Kidney capillary endothelial cell (primary cell): ENCODE results near the gene MEGF11.
"Not testable (repeated sequence)": the region's sequence is repeated elsewhere in the genome, so short reads cannot be mapped to it uniquely, and the experiment has no call there.

Experiments
- DNase-seq: peaks from one replicate; pipeline ENCODE4 v3.0.0-alpha.2; 2018; ENCODE audit warnings: low spot score

Gene MEGF11

DNA sequence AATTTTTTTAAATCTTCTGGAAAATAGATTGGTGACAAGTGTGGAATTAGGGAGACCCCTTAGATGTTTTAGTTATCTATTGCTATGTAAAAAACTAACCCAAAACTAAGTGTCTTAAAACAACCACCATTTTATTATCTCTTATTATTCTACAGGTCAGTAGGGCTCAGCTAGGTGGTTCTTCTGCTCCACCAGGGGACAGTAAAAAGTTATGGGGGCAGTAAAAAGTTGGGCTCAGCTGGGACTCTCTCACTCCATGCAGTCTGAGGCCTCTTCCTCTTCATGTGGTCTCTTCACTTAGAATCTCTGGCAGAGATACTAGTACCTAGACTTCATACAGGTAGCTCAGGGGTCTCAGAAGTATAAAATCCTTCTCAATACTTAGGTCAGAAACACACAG lies 21.8 kb upstream of the MEGF11 start:
- no peak for DNase-seq

DNA sequence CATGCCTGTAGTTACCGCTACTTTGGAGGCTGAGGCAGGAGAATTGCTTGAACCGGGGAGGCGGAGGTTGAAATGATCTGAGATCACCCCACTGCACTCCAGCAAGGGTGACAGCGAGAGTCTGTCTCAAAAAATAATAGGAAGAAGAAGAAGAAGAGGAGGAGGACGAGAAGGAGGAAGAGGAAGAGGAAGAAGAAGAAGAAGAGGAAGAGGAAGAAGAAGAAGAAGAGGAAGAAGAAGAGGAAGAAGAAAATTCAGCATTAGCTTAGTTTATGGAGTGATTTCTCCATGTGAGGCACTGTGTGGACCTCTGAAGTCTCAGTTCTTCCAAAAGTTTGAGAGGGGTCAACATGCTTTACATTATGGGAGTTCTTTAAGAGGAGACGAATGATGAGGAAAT lies 17.4 kb upstream of the MEGF11 start:
- no peak for DNase-seq

DNA sequence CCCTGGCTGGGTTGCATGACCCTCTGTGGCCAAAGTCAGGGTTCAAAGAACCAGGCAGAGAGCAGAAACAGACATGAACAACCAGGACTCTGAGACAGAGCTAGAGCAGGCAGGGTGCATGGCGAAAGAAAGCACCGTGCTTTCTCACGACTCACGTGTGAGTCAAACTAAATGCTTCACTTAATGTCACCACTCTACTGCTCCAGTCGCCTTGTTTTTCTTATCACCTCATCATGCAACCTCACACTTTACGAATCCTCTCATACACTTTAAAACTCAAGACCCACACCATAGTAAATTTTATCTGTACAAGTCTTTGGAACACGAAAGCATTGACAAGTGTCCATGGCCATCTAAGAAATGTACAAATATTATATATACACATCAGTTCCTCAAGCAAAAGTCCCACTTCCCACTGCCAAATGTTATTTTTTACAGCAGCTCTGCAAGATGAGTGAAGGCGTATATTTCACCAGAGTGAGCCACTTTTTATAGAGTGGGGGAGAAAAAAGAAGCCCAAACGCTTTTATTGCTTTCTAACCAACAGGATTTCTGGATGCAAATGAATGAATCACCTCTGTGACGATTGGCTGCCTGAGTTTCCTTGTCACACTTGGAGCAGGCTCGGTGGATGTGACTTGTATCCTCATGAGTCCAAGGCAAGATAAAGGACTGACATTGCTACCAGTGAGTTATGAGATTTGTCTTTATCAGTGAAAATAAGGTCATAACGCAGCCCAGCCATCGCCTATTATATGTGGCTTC lies 16.0 kb upstream of the MEGF11 start:
- DNase-seq, result peak; percentile 61

DNA sequence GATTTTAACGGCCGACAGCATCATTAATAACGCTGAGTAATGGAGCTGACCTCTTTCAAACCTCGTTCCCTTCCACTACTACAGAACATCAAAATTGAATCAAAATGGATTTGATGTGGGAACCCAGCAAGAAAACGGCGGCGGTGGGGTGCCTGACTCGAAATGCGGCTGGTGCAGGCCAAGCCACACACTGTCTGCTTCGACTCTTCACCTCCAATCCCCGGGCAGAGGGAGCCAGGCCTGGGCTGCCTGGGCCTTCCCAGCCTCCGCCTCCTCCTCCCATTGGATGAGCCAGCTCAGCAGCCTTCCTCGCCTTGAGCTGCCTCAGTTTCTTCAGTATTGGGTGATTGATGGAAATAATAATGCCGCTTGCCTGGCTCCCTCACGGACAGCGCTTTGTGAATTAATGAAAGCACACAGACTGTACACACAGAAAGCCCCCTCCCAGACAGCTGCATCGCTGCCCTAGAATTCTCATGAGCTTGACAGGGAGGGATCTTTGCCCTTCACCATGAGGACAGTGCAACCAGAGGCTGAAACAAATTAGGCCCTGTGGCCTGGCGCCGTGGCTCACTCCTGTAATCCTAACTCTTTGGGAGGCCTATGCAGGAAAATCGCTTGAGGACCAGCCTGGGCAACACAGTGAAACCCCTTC lies 11.4 kb upstream of the MEGF11 start:
- no peak for DNase-seq

DNA sequence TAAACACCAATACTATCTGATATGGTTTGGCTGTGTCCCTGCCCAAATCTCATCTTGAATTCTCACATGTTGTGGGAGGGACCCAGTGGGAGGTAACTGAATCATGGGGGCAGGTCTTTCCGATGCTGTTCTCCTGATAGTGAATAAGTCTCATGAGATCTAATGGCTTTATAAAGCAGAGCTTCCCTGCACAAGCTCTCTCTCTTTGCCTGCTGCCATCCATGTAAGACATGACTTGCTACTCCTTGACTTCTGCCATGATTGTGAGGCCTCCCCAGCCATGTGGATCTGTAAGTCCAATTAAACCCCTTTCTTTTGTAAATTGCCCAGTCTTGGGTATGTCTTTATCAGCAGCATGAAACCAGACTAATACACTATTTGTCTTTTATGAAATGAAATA lies 9.3 kb upstream of the MEGF11 start:
- not testable (repeated sequence) for DNase-seq

DNA sequence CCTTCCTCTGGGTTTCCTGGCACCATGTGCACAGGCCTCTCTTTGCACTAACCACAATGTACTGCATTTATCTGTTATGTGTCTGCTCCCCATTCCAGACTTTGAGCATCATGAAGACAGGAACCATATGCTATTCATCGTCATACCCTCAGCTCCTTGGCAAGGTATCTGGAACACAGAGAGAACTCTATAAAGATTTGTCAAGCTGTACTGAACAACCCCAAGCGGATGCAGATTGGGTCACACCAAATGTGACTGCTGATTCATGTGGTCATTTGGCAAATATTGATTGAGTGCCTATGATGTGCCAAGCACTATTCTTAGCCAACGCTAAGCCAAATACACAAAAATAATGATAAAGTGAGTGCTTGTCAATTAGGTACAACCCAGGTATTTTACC lies 7.5 kb upstream of the MEGF11 start:
- no peak for DNase-seq

DNA sequence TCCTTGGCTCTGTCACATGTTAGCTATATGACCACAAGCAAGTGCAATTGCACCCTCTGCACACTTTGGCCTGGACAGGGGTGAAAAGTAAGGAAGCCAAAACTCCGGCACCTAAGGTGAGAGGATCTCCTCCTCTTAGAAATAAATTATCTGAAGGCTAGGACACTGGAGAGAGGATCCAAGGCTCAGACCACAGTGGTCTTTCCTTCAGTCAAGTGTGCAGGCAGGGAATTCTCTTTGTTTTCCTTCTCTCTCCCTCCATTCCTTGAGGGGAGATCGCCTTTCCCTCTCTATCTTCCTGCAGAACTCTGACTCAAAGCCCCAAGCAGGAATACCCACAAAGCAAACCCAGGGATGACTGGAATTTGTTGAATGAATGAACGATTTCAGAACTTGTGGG lies 3.1 kb upstream of the MEGF11 start:
- DNase-seq, result no peak

DNA sequence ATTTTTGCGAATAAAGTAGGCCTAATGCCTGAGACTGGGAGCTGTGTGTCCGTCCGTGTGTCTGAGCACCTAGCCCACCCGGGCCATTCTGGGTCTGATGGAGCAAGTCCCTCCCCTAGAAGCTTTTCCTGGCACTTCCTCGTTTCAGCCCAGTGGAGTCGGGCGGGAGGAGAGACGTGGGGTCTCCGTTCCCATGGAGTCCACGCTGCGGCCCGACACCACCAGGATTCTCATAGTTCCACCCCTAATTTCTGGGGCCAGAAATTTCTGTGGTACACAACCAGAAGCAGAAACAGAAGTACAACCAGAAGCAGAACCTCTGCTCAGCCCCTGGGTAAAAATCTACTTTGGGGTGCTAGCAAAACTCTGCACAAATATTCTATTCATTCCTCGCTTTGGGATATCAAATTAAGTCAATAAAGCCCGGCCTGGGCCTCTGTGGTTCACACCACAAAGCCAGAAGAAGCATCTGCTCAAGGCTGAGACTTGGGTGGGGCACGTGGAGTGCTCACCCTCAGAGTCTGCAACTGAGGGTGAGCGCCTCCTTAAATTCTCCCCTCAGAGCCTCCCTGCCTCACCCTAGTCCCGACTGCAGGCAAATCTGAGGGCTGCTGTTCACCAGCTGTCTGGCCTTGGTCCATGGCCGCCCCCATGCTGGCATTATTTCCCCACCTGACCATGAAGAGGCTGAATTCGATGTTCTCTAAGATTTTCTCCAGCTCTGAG lies 1.6 kb upstream of the MEGF11 start:
- DNase-seq, result no peak

DNA sequence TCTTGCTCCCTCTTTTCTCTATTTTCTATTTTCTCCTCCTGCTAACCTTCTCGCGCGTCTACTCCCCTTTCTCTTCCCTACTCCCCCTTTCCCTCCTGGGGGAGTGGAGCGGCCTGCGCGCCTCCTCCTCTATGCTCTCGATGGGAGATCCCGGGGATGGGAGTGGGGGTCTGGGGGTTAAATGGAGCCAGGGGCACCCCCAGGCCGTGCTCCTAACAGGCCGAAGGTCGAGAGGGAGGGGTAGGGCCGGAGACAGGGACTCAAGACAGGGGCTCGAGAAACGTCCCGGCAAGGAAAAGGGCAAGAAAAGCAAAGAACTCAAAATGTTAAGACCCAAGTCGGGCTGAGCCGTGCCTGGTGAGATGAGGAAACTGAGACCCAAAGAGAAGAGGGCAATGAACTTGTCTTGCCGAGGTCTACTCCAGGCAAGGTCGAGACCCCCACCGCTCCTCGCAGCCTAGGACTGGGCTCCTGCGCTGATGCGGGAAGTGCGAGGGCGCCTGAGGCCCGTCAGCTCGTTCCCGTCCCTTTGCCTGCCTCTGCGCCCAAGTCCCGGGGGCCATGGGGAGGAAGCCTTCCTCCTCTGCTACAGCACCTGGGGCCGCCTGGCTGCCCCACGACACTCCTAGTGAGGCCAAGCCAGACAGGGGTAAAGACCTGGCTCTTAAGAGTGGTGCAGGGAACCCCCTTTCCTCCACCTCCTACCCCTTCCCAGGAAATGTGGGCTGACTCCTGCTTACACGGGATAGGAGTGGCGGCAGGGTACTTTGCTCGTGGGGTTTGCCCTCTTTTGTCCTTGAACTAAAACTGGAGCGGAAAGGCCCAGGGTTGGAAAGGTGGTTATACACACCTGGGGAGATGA lies 770 bp upstream of the MEGF11 start:
- no peak for DNase-seq

DNA sequence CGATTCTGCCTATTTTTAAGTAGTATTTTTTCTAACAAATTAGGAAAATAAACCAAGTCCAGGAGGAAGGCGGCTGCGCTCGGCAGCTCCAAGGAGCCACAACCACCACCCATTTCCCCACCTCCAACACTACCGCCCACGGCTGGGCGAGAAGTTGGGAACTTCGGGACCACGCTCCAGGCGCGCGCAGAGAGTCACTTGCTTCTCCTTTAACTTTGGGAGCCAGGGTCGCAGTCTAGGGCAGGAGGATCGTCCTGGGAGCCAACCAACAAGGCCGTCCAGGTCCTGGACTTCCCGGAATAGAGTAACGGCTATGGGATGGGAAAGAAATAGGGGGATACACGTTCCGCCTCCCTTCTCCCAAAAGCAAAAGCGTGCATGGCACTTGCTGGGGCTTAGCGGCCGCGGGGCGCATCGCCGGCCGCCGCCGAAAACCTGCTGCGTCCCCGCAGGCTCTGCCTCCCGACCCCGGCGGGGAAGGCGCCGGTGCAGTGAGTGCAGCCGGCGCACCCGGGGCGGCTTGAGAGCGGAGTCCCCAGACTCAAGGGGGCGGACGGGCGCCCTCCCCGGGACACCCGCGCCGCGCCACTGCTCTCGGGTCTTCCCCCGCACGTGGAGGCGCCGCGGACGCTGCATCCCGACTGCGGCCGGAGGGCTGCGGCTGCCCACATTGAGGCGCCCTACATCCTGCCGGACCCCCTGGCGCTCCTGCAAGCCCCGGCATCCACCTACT lies 699 bp downstream of the MEGF11 start:
- DNase-seq, result no peak

DNA sequence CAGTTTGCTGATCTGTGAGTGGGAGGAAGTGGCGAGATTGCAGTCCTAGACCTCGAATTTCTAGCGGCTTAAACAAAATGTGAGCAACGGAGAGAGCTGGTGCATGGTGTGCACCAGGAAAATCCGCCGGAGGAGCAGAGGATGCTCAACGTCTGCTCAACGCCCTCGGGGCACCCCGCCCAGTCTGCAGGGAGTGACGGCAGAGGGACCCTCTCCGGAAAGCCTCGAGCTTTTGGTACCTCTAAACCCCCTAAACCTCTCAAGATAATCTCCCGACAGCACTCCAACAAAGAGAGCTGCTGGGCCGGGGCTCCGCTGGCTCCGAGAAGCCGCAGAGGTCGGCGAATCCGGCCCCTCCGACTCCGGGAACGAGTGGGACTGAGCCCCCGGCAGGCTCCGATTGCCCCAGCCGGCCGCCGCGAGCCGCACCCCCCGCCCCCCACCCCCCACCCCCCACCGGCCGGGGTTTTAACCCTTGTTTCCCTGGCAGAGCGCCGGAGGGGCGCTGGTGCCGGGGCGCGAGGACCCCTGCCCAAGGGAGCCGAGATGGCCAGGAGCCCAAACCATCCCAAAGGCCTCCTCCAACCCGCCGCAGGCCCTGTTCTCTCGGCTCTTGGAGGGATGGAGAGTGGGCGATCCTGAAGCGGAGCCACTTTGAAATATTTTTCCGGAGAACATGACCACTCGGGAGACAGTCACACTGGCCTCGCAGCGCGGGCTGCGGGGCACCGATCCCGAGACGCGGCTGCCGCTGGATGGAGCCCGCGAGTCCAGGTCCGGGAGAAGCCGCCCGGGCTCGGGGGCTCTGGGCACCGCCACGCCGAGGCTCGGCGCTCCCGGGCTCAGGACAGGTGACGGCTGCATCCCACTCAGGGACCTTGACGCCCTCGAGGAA lies 1.5 kb downstream of the MEGF11 start:
- DNase-seq, result peak; percentile 33

DNA sequence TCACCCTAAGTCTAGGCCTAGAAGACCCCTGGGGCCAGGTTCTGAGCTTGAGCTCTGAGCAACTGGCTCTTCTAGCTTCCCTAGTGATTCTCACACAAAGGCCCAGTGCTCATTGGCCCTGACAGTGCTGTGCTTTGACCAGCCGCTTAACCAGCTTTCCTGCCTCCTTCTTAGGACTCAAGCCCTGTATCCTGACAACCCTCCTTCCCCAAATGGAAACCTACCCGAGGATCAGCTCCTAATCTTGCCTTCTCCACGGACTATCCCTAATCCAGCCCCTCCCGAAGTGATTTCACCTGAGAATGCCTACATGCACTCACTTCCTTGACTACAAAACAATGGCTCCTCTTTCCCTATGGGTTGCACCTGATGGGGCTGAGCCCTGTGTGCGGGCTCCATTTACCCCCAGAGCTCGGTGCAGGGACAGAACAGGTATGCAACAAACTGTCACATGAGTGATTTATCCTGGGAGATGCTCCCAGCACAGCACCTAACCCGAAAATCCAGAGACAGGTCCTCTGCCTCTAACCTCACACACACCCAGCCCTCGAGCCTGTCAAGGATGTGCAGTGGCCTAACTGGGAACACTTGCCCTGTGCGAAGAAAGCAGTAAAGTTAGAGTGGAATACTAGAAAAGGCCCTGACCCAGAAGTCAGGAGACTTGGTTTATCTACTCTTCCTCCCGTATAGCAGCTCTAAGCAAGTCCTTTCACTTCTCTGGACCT lies 2.3 kb downstream of the MEGF11 start:
- DNase-seq, result no peak

DNA sequence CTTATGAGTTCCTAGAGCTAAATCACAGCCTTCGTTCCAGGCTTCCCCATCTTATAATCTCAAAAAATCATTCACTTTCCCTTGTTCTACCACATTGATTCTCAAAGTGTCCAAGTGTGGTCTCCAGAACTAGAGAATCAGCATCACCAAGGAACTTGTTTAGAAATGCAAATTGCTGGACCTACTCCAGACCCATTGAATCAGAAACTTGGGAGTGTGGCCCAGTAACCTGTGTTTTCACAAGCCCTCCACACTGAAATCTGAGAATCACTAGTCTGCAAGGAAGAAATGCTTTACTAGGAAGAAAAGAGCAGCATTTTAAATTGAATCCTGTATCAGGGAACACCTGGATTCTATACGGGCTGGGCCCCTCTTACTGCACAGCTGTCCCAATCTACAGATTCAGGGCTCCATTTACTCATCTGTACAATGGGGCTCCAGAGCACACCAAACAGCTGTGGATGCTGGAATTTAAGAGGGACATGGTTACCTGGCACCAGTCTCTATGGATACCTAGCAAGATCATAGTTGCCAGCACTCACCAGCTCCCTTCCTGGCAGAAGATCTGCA lies 3.9 kb downstream of the MEGF11 start:
- no peak for DNase-seq

DNA sequence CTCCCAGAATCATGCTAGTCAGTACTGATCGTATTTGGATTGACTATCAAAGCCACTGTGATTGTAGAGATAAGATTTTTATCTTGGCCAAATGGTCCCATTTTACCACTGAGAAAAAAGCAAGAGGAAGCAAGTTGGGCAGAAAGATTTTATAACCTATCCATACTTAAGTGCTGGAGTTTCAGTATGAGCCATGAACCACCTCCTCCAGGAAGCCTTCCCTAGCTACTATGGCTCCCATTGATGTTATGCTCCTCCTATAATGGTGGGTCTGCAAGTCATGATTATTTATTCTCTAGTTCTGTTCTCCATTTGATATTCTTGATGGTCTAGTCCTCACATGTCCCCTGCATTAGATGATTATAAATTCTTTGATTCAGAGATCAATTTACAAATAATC lies 6.6 kb downstream of the MEGF11 start:
- DNase-seq, result no peak

DNA sequence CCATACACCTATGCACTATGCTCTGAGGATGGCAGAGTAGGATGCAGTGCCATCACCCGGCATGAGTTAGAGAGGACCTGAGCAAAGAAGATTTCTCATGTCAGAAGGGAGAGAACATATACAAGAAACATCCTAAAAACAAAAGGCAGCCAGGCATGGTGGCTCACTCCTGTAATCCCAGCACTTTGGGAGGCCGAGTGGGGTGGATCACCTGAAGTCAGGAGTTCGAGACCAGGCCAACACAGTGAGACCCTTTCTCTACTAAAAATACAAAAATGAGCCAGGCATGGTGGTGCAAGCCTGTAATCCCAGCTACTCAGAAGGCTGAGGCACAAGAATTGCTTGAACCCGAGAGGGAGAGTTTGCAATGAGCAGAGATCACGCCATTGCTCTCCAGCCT lies 7.7 kb downstream of the MEGF11 start:
- not testable (repeated sequence) for DNase-seq

DNA sequence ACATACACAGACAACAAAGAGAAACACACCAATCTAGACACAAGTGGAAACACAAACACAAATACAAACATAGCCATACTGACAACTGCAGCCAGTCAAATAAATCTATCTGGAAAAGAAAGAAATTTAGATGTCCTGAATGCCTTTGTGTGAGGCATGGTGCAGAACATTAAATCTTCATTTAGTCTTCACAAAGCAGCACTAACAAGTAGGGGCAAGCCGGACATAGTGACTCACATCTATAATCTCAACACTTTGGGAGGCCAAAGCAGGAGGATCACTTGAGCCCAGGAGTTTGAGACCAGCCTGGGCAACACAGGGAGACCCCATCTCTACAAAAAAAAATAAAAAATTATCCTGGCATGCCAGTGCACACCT lies 11.7 kb downstream of the MEGF11 start:
- DNase-seq, result no peak

DNA sequence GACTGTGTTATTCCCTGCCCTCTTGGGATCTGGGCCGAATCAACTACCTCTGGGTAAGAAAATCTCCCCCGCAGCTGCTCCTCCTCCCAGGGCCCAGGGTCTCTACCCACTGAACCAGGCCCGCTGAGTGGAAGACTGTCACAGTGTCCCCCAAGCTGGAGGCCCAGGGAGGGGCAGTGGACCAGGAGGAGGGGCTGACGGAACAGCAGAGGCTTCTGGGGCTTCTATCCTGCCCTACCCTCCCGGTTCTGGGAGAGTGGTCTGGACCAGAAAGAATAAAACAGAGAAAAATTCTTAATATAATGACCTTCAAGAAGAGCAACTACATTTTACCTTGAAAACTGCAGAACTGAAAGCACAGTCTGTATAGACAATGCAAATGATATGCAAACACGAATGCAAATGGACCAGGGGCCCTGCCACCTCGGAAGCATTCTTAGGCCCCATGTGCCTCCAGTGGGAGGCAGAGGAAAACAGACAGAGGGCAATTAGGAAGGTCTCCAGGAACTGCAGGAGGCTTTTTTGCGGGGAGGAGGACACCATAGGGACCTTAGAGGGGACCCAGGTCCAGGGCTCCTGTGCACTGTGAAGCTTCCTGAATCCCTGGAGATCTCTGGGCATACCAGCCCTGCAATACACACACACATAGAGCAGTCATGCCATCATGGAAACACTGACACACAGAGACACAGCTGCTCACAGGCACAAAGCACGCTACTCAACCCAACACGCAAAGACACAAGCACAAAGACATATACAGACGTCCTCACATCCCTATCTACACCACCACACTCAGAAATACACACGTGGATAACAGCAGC lies 12.3 kb downstream of the MEGF11 start:
- no peak for DNase-seq

DNA sequence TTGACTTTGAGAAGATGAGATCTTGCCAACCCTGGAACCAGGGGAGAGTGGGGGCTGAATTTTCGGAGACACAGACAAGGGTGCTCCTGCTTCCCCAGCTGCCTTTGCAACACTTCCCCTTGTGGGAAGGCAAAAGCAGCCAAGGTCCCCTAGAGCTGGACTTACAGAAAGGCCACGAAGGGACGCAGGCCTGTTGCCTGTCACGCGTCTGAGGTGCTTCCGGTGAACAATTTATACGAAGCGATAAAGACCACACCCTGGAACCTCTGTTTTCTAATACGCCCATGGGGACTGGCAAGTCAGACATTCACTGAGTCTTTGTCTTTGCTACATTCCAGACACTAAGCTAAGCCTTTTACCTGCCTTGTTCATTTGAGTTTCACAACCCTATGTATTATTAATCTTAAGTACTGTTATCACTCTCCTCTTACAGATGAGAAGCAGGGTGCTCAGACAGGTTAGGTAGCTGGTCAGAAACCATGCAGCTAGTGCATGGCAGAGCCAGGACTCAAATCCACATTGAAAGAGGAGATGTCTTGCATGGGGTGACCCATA lies 13.2 kb downstream of the MEGF11 start:
- no peak for DNase-seq
